Measurements from ENCODE around the gene FAM83E. TPM values are rescaled to one million over a fixed set of nuclear protein-coding genes. Genes with fewer than 3 reads are reported as not detected.

Gene FAM83E
- 0.32 TPM in 1 of 2 replicates, not detected in the other for total RNA-seq

DNA sequence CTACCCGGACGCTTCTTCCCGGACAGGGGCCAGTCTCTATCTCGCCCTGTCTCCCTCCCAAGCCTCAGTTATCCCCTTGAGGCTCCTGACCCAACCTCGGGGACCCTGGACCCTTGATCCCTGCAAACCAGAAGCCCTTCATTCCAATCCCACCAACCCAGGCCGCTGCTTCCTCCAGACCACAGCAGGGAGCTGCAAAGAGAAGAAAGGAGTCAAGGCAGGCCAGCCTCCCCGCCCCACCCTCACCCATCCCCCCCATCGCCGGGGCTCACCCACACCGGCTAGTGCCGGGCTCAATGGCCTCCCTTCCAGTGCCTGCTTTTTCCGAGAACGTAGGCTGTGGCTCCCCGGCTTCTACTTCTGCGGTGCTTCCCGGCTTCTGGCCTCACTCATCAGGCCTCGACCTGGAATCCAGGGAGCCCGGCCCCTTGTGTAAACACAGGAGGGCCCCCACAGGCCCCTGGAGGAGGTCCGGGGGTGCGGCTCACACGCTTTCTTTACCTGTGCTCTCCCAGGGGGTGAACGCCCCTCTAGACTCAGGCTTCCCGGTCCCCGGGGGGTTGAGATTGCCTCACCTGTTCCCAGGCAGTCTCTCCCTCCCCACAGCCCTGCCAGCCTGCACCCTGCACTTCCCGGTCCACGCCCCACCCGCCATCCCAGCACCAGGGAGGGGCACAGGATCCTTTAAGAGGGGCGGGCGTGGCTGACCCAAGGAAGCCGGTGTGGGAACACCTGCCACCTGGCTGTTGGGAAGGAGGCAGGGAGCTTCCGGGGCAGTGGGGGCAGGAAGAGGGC, at the start of gene FAM83E:
Gene FAM83E (minus strand): TSS at position 641 of the 795 bp plus-strand sequence. CDS start 1,704 bp downstream, outside the sequence.

DNA sequence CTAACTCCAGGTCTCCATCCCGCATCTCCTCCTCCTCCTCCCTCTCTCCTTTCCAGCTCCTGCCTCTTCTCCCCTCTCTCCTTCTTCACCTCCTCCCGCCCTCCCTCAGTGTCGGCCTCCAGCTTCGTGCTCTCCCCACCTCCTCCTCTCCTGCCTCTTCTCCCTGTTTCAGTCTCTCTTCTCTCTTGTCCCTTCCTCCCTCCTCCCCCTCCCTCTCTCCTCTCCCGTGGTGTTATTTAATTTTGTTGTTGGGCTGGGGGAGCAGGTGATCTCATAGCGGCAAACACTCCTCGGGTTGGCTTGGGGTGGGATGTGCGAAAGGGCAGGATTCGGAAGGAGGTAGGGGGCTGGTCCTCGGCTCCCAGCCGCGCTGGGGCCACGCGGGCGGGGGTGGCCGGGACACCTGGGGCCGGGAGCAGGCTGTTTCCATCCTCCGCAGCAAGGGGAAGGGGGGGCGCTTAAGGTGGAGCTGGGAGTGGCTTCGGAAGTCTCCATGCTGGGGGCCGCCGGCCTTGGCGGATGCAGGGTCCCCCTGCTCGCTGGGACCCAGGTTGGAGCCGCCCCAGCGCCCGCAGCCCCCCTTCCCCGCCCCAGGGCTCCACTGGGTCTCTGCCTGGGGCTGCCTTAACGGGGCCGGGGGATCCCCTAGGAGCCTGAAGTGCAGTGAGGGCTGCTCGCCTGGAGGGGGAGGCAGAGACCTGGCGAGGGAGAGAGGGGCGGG, 31.3 kb upstream of the FAM83E start, which contains the start of gene CA11:
Gene CA11 (minus strand): TSS at position 187 of the 721 bp plus-strand sequence. CDS start 555 bp downstream, outside the sequence.

DNA sequence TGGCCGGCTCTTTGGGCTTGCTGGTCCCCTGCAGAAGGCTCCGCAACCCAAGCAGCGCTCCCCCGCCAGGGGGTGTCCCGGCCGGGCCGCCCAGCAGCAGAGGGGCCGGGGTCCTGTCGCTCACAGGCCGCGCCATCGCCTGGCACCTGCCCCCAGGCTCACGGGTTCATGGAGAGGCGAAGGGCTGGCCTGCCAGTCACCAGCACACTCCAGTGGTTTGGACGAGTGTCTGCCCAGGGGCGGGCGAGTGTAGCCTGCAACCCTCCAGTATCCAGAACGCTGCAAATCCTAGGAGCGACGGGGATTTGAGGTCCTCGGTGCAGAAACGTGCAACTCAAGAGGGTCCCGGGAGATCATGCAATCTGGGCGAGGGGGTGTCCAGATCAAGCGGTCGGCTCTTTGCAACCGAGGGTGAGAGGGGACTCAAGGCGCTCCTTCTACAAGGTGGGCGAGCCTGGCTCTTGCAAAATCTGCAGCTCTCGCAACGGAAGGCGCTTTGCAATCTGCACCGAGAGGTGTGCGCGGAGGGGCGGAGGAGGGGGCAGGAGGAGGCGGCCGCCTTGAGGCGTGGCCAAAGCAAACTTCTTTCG, 22.1 kb upstream of the FAM83E start, which contains the start of gene DBP:
Gene DBP (minus strand): TSS at position 521 of the 590 bp plus-strand sequence. CDS start 385 bp downstream, at position 136.

DNA sequence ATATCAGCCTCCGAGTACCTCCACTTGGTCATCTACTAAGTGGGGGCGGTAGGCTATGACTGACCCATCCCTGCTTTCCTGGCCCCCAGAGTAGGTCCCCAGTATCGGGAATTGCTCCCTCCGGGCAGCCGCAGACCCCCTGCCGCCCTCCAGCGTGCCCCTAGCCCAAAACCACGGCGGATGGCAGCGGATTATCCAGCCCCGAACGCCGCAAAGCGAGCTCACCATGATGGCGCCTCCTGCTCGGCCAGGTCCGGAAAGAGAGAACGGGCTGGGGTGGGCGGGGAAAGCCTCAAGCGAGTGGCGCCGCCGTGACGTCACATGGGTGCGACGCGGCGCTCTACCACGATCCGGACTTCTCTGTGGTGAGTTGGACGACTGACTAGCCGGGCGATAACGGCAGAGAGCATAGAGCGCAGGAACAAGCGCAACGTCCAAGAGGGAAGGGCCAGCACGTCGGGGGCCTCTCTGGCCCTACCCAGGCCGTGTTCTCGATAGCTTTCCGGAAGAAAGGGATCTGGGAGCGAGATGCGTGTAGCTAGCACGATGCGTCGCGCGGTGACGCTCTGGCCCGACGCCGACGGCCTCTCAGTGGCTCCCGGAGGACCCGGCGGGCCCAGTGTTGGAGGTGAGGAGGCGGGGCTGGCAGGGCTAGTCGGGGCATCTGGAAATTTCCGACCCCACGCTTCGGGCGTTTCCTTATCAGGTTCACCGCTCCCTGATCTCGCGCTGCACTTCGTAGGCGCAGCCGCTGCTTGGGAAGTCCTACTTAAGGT, 4.2 kb upstream of the FAM83E start, which contains the start of the genes RPL18 and SPHK2:
Gene RPL18 (minus strand): TSS at position 263 of the 776 bp plus-strand sequence. CDS start 35 bp downstream, at position 228.
Gene SPHK2 (plus strand): TSS at position 591 of the 776 bp plus-strand sequence. CDS start 1,009 bp downstream, outside the sequence.

DNA sequence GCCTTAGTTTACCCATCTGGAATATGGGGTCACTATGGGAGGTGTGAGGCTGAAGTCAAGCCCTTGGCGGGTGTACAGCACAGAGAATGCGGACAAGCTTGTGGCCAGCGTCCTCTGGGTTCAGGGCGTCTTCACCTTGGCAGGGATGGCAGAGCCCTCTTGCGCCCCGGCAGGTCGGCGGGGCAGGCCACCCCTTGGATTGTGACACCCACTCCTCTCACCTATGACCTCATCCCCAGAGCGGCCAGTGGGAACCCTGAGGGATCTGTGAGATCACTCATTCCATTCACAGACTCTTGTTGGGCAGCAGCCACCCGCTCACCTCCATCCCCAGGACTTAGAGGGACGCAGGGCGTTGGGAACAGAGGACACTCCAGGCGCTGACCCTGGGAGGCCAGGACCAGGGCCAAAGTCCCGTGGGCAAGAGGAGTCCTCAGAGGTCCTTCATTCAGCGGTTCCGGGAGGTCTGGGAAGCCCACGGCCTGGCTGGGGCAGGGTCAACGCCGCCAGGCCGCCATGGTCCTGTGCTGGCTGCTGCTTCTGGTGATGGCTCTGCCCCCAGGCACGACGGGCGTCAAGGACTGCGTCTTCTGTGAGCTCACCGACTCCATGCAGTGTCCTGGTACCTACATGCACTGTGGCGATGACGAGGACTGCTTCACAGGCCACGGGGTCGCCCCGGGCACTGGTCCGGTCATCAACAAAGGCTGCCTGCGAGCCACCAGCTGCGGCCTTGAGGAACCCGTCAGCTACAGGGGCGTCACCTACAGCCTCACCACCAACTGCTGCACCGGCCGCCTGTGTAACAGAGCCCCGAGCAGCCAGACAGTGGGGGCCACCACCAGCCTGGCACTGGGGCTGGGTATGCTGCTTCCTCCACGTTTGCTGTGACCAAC, 8.2 kb downstream of the FAM83E start, which contains the start of gene SPACA4:
Gene SPACA4 (plus strand): TSS at position 280 of the 896 bp plus-strand sequence. CDS start 237 bp downstream, at position 517.

Other genes starting within 250 kb of the FAM83E start
- 219 and 256 TPM in 2 replicates for gene KDELR1, start 223.5 kb downstream of the FAM83E start, total RNA-seq
- gene GRIN2D, start 221.4 kb downstream of the FAM83E start, total RNA-seq = 1.1 and 1.3 TPM in 2 replicates
- 41.5 and 42.6 TPM in 2 replicates for gene GRWD1, start 169.1 kb downstream of the FAM83E start, total RNA-seq
- gene KCNJ14, start 159.5 kb downstream of the FAM83E start, total RNA-seq = 0.36 and 0.49 TPM in 2 replicates
- gene CYTH2, start 145.7 kb downstream of the FAM83E start, total RNA-seq = 30.6 and 35.6 TPM in 2 replicates
- 0.49 TPM in 1 of 2 replicates, not detected in the other for gene LMTK3, start 103.2 kb downstream of the FAM83E start, total RNA-seq
- gene SULT2B1, start 62.9 kb downstream of the FAM83E start, total RNA-seq = not detected in 2 replicates
- not detected in 2 replicates for gene SPACA4, start 8.3 kb downstream of the FAM83E start, total RNA-seq
- 2,406 and 2,632 TPM in 2 replicates for gene RPL18, start 4.1 kb upstream of the FAM83E start, total RNA-seq
- 8.3 and 13.4 TPM in 2 replicates for gene SPHK2, start 4.4 kb upstream of the FAM83E start, total RNA-seq
- gene DBP, start 22.3 kb upstream of the FAM83E start, total RNA-seq = 1.3 and 3.6 TPM in 2 replicates
- gene CA11, start 31.1 kb upstream of the FAM83E start, total RNA-seq = 1.1 and 3.2 TPM in 2 replicates
- gene NTN5, start 57.9 kb upstream of the FAM83E start, total RNA-seq = not detected in 2 replicates
- gene FUT2, start 80.9 kb upstream of the FAM83E start, total RNA-seq = not detected in 2 replicates
- gene MAMSTR, start 104.6 kb upstream of the FAM83E start, total RNA-seq = 0.32 and 0.72 TPM in 2 replicates
- gene RASIP1, start 125.5 kb upstream of the FAM83E start, total RNA-seq = 2.2 and 3.4 TPM in 2 replicates
- not detected in 2 replicates for gene IZUMO1, start 131.8 kb upstream of the FAM83E start, total RNA-seq
- gene FUT1, start 137.6 kb upstream of the FAM83E start, total RNA-seq = 0.32 and 1.1 TPM in 2 replicates
- not detected in 2 replicates for gene FGF21, start 140.4 kb upstream of the FAM83E start, total RNA-seq
- 50.5 and 82.1 TPM in 2 replicates for gene BCAT2, start 196.0 kb upstream of the FAM83E start, total RNA-seq
- gene HSD17B14, start 221.4 kb upstream of the FAM83E start, total RNA-seq = 0.49 and 1.8 TPM in 2 replicates

Measured in cardiac atrium fibroblast (primary cell).